Measurements from ENCODE around the gene ZBTB26. TPM values are rescaled to one million over a fixed set of nuclear protein-coding genes. Genes with fewer than 3 reads are reported as not detected.
A peak's percentile ranks its signal among the peaks of the same experiment; 100 is the strongest.

ZBTB26 gene
- total RNA-seq, 1 experiment from 2014 or later: 4.5 TPM

- Histone ChIP-seq H3K9me3 (ENCODE audit: control insufficient read depth, insufficient read depth, low read depth, low read length) (no peaks in the 10 kb centered on the region), H3K27ac (ENCODE audit: low read length) (peak overlapping the region; percentile 89), H3K27me3 (ENCODE audit: control insufficient read depth, insufficient read depth, low read length) (no peaks in the 10 kb centered on the region), H3K36me3 (ENCODE audit: control insufficient read depth, insufficient read depth, low read length) (peaks cover 8% of the 10 kb centered on the region; the same call in 1 of the 2 replicates), H3K4me1 (ENCODE audit: control insufficient read depth, insufficient read depth, low read length) (peaks cover 3% of the 10 kb centered on the region; the same call in 1 of the 2 replicates), H3K4me3 (ENCODE audit: low read depth in 2 of 2, low read length in 2 of 2) (peak overlapping the region; percentile 22 to 46)
- TF ChIP-seq POLR2AphosphoS5 (IDR thresholded peaks at IDR 0.05; ENCODE audit: low read depth, low read length) (no peak), REST (IDR thresholded peaks at IDR 0.05; ENCODE audit: insufficient read depth in 1 of 2, low read depth in 2 of 2, low read length in 1 of 2) (no peak), TCF7L2 (IDR thresholded peaks at IDR 0.05; ENCODE audit: low read depth, low read length) (no peak), SIN3A (IDR thresholded peaks at IDR 0.05; ENCODE audit: borderline replicate concordance, insufficient read depth, low read depth, low read length) (no peak), CTCF (IDR thresholded peaks at IDR 0.05) (no peak)
- ATAC-seq (no peak), DNase-seq (ENCODE audit: low read depth, low spot score) (no peak)
- in situ Hi-C loops (cut with HindIII; ENCODE audit: low pct_unique_long_range_greater_than_20kb, low sequenced_read_pairs) (no loop called here), intact Hi-C loops (cut with micrococcal nuclease; ENCODE audit: unreplicated experiment) (no loop called here)
- BruUV-seq (replicated peaks): no TSS peak
- ChIA-PET CTCF (interaction anchor here (0.6 kb wide), 1 partner anchor 384 kb away, joined by 3 read pairs; no protein-coding TSS in a partner anchor), POLR2A (interaction anchor here (0.6 to 1.0 kb wide), 4 partner anchors 9 to 37 kb away, joined by 3 to 10 read pairs (median 4); partner anchors contain the start of gene ZBTB26)
Measured at GRCh38 chr9:122940454-122940748, 9.1 kb upstream of the ZBTB26 start.

- TF ChIP-seq TCF7L2 (IDR thresholded peaks at IDR 0.05; ENCODE audit: low read depth, low read length) (no peak), REST (IDR thresholded peaks at IDR 0.05; ENCODE audit: insufficient read depth in 1 of 2, low read depth in 2 of 2, low read length in 1 of 2) (no peak), SIN3A (IDR thresholded peaks at IDR 0.05; ENCODE audit: borderline replicate concordance, insufficient read depth, low read depth, low read length) (no peak), POLR2AphosphoS5 (IDR thresholded peaks at IDR 0.05; ENCODE audit: low read depth, low read length) (no peak)
- DNase-seq (ENCODE audit: low read depth, low spot score) (no peak), ATAC-seq (no peak)
- no TSS peak for BruUV-seq (replicated peaks)
- ChIA-PET POLR2A (no interaction called here), CTCF (no interaction called here)
- Histone ChIP-seq H3K4me3 (ENCODE audit: low read depth in 2 of 2, low read length in 2 of 2) (no peak overlapping the region), H3K9me3 (ENCODE audit: control insufficient read depth, insufficient read depth, low read depth, low read length) (no peaks in the 10 kb centered on the region), H3K27me3 (ENCODE audit: control insufficient read depth, insufficient read depth, low read length) (no peaks in the 10 kb centered on the region), H3K4me1 (ENCODE audit: control insufficient read depth, insufficient read depth, low read length) (peaks cover 3% of the 10 kb centered on the region; the same call in 1 of the 2 replicates), H3K36me3 (ENCODE audit: control insufficient read depth, insufficient read depth, low read length) (peaks cover 8% of the 10 kb centered on the region), H3K27ac (ENCODE audit: low read length) (peak overlapping the region; percentile 21; the same call in 1 of the 2 replicates)
- in situ Hi-C loops (cut with HindIII; ENCODE audit: low pct_unique_long_range_greater_than_20kb, low sequenced_read_pairs) (no loop called here), intact Hi-C loops (cut with micrococcal nuclease; ENCODE audit: unreplicated experiment) (no loop called here)
Measured at GRCh38 chr9:122939601-122940000, 8.3 kb upstream of the ZBTB26 start.
